SK-N-SH (cell line): Measurements from ENCODE around the gene MAP2K2. TPM values are rescaled to one million over a fixed set of nuclear protein-coding genes. Genes with fewer than 3 reads are reported as not detected.

Experiments
- CTCF ChIA-PET: fragments of 300-600, 350-600 bp; formaldehyde crosslinking; extraction: SDS; loops from one replicate; lab custom pipeline; 2021; lab: Yijun Ruan, JAX
- POLR2A ChIA-PET: fragments of 350-600 bp; sonication (Branson Sonifier 250); formaldehyde crosslinking; extraction: SDS; loops from one replicate; lab custom pipeline; 2020; ENCODE audit warnings: antibody characterized with exemption, inconsistent platforms; lab: Yijun Ruan, JAX
- DNase-seq: peaks from one replicate; pipeline ENCODE4 v3.0.0; 2012
- H2AFZ ChIP-seq: fragments of 200-600 bp; sonication (generic); 2 replicates; pipeline ENCODE4 v1.8.1; 2016; ENCODE audit warnings: antibody characterized with exemption, mild to moderate bottlenecking, low read depth
- H3F3A ChIP-seq: fragments of 200-600 bp; sonication (generic); replicated peaks from 2 replicates; pipeline ENCODE3; 2016; ENCODE audit warnings: antibody characterized with exemption, mild to moderate bottlenecking; ENCODE audit not compliant: insufficient read depth
- H3K27ac ChIP-seq, 2 experiments: fragments of 200-500 bp in 1 of 2; fragments of 200-600 bp in 1 of 2; sonication (Bioruptor generic) in 1 of 2; sonication (generic), shearing (Covaris generic) in 1 of 2; 2 replicates each; pipeline versions ENCODE4 v1.5.1 to v1.6.1; 2014 to 2016; ENCODE audit warnings: low read depth in 2 of 2, inconsistent platforms in 1 of 2, low read length in 1 of 2, mild to moderate bottlenecking in 1 of 2, mixed read lengths in 1 of 2
- H3K27me3 ChIP-seq: fragments of 200-600 bp; sonication (generic), shearing (Covaris generic); 2 replicates; pipeline ENCODE4 v1.6.1; 2016; ENCODE audit warnings: mixed run types; ENCODE audit not compliant: insufficient read depth
- H3K36me3 ChIP-seq, 2 experiments: fragments of 200-500 bp in 1 of 2; fragments of 200-600 bp in 1 of 2; sonication (Bioruptor generic) in 1 of 2; sonication (generic) in 1 of 2; replicated peaks in 1 of 2; 2 replicates each; pipeline versions ENCODE3 to v1.5.1; 2014 to 2016; ENCODE audit warnings: low read length in 1 of 2, mild to moderate bottlenecking in 1 of 2; ENCODE audit not compliant: insufficient read depth in 2 of 2, control insufficient read depth in 1 of 2
- H3K4me1 ChIP-seq, 2 experiments: fragments of 200-500 bp in 1 of 2; fragments of 200-600 bp in 1 of 2; sonication (Bioruptor generic) in 1 of 2; sonication (generic), shearing (Covaris generic) in 1 of 2; 2 replicates each; pipeline versions ENCODE4 v1.5.1 to v1.6.1; 2014 to 2016; ENCODE audit warnings: low read depth in 1 of 2, low read length in 1 of 2, mixed run types in 1 of 2; ENCODE audit not compliant: insufficient read depth in 2 of 2, control insufficient read depth in 1 of 2
- H3K4me2 ChIP-seq: fragments of 200-600 bp; sonication (generic), shearing (Covaris generic); 2 replicates; pipeline ENCODE4 v1.6.1; 2017; ENCODE audit warnings: mixed run types
- H3K4me3 ChIP-seq, 2 experiments: fragments of 200-500 bp in 1 of 2; fragments of 200-600 bp in 1 of 2; sonication (Bioruptor generic) in 1 of 2; sonication (generic), shearing (Covaris generic) in 1 of 2; 2 replicates each; pipeline versions ENCODE4 v1.5.1 to v1.8.1; 2014 to 2016; ENCODE audit warnings: low read depth in 2 of 2, inconsistent platforms in 1 of 2, low read length in 1 of 2, mild to moderate bottlenecking in 1 of 2, mixed read lengths in 1 of 2, moderate library complexity in 1 of 2
- H3K79me2 ChIP-seq: fragments of 200-600 bp; sonication (generic); 2 replicates; pipeline ENCODE4 v1.8.1; 2017; ENCODE audit warnings: mild to moderate bottlenecking; ENCODE audit not compliant: insufficient read depth
- H3K9ac ChIP-seq: fragments of 200-600 bp; sonication (generic); 2 replicates; pipeline ENCODE4 v1.6.1; 2017; ENCODE audit warnings: mixed run types
- H3K9me2 ChIP-seq: fragments of 200-600 bp; sonication (generic); 2 replicates; pipeline ENCODE4 v1.6.1; 2017; ENCODE audit warnings: mixed run types
- H3K9me3 ChIP-seq: fragments of 200-600 bp; sonication (generic); 2 replicates; pipeline ENCODE4 v1.6.1; 2017; ENCODE audit warnings: mixed run types, mild to moderate bottlenecking, moderate library complexity
- H4K20me1 ChIP-seq: fragments of 200-600 bp; sonication (generic); 2 replicates; pipeline ENCODE4 v1.6.1; 2017; ENCODE audit warnings: mild to moderate bottlenecking, mixed run types; ENCODE audit not compliant: insufficient read depth
- CHD2 ChIP-seq: fragments of 150-350 bp; IDR thresholded peaks from 2 replicates; pipeline ENCODE4 v1.6.1; 2018; ENCODE audit warnings: low read length; ENCODE audit not compliant: partially characterized antibody
- EP300 ChIP-seq, 2 experiments: IDR thresholded peaks; 2 replicates each; pipeline versions ENCODE4 v1.4.0 to v1.6.1; 2012; ENCODE audit warnings: borderline replicate concordance in 1 of 2, low read depth in 1 of 2, low read length in 1 of 2
- FOXM1 ChIP-seq: IDR thresholded peaks from 2 replicates; pipeline ENCODE4 v1.4.0; 2012; ENCODE audit warnings: low read depth, mild to moderate bottlenecking
- GABPA ChIP-seq: IDR thresholded peaks from 2 replicates; pipeline ENCODE4 v1.4.0; 2012; ENCODE audit warnings: low read depth, mild to moderate bottlenecking
- GATA2 ChIP-seq: sonication (generic); formaldehyde crosslinking; IDR thresholded peaks from 2 replicates; pipeline ENCODE4 v1.5.0; 2020; ENCODE audit warnings: mild to moderate bottlenecking, missing genetic modification reagents
- NFIC ChIP-seq: IDR thresholded peaks from 2 replicates; pipeline ENCODE4 v1.4.0; 2012; ENCODE audit warnings: borderline replicate concordance
- NRF1 ChIP-seq: IDR thresholded peaks from 2 replicates; pipeline ENCODE4 v1.6.1; 2012; ENCODE audit warnings: low read depth, mild to moderate bottlenecking, low read length
- RAD21 ChIP-seq: IDR thresholded peaks from 2 replicates; pipeline ENCODE4 v1.6.1; 2012; ENCODE audit warnings: mild to moderate bottlenecking, low read length
- RFX5 ChIP-seq: IDR thresholded peaks from 2 replicates; pipeline ENCODE4 v1.6.1; 2012; ENCODE audit warnings: mild to moderate bottlenecking, improper control_type of control experiment, low read length
- RXRA ChIP-seq: IDR thresholded peaks from 2 replicates; pipeline ENCODE4 v1.4.0; 2012; ENCODE audit warnings: low read depth, mild to moderate bottlenecking, borderline replicate concordance
- YY1 ChIP-seq: IDR thresholded peaks from 2 replicates; pipeline ENCODE4 v1.4.0; 2012; ENCODE audit warnings: low read depth, mild to moderate bottlenecking
- WGBS: methylation state at CpG from one replicate; pipeline ENCODE4 v1.1.6; 2017; ENCODE audit warnings: low lambda C conversion rate; 5-methylcytosine and 5-hydroxymethylcytosine counted together
- polyA plus RNA-seq, 3 experiments: library from polyadenylated mRNA; depleted of rRNA; stranded (reverse); fragments of >200 nt; gene quantifications; 2 replicates each; pipeline ENCODE4 v1.2.3, GENCODE V29; 2012
- TF ChIP-seq, protein P1 (sequence below): IDR thresholded peaks from 2 replicates; pipeline ENCODE4 v1.4.0; 2012; ENCODE audit warnings: low read depth
- TF ChIP-seq, protein P2 (sequence below): IDR thresholded peaks from 2 replicates; pipeline ENCODE4 v1.4.0; 2012; ENCODE audit warnings: low read depth, borderline replicate concordance
- TF ChIP-seq, protein P3 (sequence below): fragments of 200-600 bp; sonication (generic); IDR thresholded peaks from 2 replicates; pipeline ENCODE4 v1.6.1; 2017; ENCODE audit warnings: antibody characterized with exemption, mild to moderate bottlenecking, moderate library complexity

The MAP2K2 gene
- polyA plus RNA-seq, 1 of the 3 experiments (the other 2 are of a cell fraction): 114 TPM

DNA sequence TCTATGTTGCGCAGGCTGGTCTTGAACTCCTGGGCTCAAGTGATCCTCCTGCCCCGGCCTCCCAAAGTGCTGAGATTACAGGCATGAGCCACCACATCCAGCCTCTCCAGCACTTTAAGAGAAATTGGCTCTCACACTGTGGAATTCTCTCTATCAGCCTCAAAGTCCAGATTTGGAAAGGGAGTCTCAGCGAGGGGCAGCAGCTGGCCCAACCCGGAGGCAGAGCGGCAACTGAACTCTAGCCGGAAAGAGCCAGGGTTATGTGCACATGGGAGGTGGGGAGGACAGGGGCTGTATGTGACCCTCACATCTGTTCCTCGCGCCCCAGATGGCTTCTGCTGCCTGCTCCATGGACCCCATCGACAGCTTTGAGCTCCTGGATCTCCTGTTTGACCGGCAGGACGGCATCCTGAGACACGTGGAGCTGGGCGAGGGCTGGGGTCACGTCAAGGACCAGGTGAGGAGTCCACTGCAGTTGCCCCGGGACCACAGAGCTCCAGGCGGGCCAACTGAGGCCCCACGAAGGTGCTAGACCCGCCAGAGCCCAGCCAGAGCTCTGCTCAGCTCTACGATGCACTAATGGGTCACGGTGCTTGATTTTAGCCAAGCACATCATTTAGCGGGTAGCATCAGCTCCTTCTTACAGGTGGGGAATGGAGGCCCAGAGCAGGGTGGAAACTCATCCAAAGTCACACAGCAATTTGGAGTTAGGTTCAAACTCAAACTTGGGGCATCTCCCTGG lies 30.8 kb upstream of the MAP2K2 start:
- Histone ChIP-seq H3F3A (no peaks in the 10 kb centered on the region), H3K9me2 (no peaks in the 10 kb centered on the region)
- TF ChIP-seq CHD2 (no peak), EP300 (IDR thresholded peaks at IDR 0.05; ENCODE audit: borderline replicate concordance in 1 of 2, low read depth in 1 of 2, low read length in 1 of 2) (no peak), NFIC (no peak), RAD21 (no peak), YY1 (no peak), GATA2 (CRISPR knock-in tag) (no peak), RFX5 (no peak), NRF1 (no peak), GABPA (no peak), RXRA (no peak), FOXM1 (no peak)
- TF ChIP-seq, protein P1, sequence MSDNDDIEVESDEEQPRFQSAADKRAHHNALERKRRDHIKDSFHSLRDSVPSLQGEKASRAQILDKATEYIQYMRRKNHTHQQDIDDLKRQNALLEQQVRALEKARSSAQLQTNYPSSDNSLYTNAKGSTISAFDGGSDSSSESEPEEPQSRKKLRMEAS: no peak
- TF ChIP-seq, protein P2, sequence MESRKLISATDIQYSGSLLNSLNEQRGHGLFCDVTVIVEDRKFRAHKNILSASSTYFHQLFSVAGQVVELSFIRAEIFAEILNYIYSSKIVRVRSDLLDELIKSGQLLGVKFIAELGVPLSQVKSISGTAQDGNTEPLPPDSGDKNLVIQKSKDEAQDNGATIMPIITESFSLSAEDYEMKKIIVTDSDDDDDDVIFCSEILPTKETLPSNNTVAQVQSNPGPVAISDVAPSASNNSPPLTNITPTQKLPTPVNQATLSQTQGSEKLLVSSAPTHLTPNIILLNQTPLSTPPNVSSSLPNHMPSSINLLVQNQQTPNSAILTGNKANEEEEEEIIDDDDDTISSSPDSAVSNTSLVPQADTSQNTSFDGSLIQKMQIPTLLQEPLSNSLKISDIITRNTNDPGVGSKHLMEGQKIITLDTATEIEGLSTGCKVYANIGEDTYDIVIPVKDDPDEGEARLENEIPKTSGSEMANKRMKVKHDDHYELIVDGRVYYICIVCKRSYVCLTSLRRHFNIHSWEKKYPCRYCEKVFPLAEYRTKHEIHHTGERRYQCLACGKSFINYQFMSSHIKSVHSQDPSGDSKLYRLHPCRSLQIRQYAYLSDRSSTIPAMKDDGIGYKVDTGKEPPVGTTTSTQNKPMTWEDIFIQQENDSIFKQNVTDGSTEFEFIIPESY: no peak
- TF ChIP-seq, protein P3, sequence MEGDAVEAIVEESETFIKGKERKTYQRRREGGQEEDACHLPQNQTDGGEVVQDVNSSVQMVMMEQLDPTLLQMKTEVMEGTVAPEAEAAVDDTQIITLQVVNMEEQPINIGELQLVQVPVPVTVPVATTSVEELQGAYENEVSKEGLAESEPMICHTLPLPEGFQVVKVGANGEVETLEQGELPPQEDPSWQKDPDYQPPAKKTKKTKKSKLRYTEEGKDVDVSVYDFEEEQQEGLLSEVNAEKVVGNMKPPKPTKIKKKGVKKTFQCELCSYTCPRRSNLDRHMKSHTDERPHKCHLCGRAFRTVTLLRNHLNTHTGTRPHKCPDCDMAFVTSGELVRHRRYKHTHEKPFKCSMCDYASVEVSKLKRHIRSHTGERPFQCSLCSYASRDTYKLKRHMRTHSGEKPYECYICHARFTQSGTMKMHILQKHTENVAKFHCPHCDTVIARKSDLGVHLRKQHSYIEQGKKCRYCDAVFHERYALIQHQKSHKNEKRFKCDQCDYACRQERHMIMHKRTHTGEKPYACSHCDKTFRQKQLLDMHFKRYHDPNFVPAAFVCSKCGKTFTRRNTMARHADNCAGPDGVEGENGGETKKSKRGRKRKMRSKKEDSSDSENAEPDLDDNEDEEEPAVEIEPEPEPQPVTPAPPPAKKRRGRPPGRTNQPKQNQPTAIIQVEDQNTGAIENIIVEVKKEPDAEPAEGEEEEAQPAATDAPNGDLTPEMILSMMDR: no peak
- TF ChIP-seq, all 33 proteins: peak for 0
- no peak overlapping the region for H3K4me2 ChIP-seq
- H2AFZ ChIP-seq: no peak overlapping the region
- 45% methylated on average over 13 of the region's 21 CpGs for WGBS
- no peaks in the 10 kb centered on the region for H3K36me3 ChIP-seq
- no peaks in the 10 kb centered on the region for H4K20me1 ChIP-seq
- no peak for DNase-seq
- H3K4me1 ChIP-seq: no peaks in the 10 kb centered on the region
- H3K9me3 ChIP-seq: no peaks in the 10 kb centered on the region
- no peak overlapping the region for H3K4me3 ChIP-seq
- H3K9ac ChIP-seq: no peak overlapping the region
- no peak overlapping the region for H3K27ac ChIP-seq
- peaks cover 20% of the 10 kb centered on the region for H3K27me3 ChIP-seq
- ChIA-PET CTCF (interaction anchor here (0.8 to 3.2 kb wide), 6 partner anchors 9 to 54 kb away, joined by 3 to 38 read pairs (median 3); no protein-coding TSS in a partner anchor), POLR2A (no interaction called here)
- no peaks in the 10 kb centered on the region for H3K79me2 ChIP-seq
